ENCODE data around the gene ATP11A.

DNA sequence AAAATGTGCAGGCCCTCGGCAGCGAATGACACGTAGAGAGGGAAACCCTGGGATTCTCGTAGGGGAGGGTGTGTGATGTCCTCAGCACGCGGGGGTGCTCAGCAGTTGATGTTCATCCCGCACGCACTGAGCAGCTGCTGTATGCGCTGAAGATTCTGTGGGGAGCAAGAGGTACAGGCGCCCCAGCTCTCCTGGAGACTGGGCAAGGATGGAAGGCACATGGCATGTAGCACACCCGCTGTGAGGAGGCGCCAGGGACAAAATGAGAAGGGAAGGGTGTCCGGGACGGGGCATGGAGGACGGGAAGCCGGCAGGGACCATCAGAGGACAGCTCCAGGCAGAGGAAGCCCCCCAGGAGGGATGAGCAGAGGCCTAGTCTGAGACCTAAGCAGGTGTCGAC lies 15.4 kb downstream of the ATP11A start:
- TF ChIP-seq, protein P1, sequence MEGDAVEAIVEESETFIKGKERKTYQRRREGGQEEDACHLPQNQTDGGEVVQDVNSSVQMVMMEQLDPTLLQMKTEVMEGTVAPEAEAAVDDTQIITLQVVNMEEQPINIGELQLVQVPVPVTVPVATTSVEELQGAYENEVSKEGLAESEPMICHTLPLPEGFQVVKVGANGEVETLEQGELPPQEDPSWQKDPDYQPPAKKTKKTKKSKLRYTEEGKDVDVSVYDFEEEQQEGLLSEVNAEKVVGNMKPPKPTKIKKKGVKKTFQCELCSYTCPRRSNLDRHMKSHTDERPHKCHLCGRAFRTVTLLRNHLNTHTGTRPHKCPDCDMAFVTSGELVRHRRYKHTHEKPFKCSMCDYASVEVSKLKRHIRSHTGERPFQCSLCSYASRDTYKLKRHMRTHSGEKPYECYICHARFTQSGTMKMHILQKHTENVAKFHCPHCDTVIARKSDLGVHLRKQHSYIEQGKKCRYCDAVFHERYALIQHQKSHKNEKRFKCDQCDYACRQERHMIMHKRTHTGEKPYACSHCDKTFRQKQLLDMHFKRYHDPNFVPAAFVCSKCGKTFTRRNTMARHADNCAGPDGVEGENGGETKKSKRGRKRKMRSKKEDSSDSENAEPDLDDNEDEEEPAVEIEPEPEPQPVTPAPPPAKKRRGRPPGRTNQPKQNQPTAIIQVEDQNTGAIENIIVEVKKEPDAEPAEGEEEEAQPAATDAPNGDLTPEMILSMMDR (IDR thresholded peaks at IDR 0.05) = no peak
- no peak for TF ChIP-seq POLR2A (IDR thresholded peaks at IDR 0.05)
- TF ChIP-seq POLR2AphosphoS5 (IDR thresholded peaks at IDR 0.05) = no peak
